Activated CD8-positive, alpha-beta memory T cell treated with anti-CD3 and anti-CD28 coated beads for 1 hour (primary cell): ENCODE data around the gene CALN1.
"Not testable (repeated sequence)": the region's sequence is repeated elsewhere in the genome, so short reads cannot be mapped to it uniquely, and the experiment has no call there.

Source experiments
- DNase-seq, 2 donors: peaks; one replicate each; pipeline ENCODE4 v3.0.0-alpha.2; 2020; ENCODE audit warnings: low read depth in 1 of 2; ENCODE audit errors: extremely low read depth in 1 of 2

The CALN1 gene

DNA sequence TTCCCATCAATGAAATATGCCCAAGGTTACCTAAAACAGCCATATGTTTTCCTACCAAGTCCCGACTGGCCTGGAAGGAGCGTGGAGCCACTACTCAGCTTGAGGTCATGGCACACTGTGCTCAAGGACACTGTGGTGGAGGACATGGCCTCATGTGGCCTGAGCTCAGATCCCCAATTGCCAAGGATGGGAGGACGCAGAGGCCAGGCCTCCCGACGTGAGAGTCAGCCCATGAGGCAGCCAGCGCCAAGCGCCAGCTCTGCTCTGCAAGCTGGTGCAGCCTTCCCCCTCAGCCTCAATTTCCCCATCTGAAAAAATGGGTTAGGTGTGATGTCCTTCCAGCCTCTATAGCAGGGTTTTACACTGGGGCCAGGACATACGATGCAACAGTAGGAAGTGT lies 302.6 kb downstream of the CALN1 start:
- DNase-seq, result no peak

DNA sequence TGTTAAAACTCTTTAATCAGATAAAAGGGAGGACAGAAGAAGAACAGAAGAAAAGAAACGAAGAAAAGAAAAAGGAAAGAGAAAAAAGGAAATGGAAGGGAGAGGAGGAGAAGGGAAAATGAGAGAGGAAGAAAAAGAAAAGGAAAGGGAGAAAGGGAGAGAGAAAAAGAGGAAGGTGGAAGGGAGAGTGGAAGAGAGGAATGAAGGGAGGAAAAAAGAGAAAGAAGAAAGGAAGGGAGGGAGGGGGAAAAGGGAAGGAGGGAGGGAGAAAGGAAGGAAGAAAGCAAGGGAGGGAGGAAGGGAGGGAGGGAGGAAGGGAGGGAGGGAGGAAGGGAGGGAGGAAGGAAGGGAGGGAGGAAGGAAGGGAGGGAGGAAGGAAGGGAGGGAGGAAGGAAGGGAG lies 305.7 kb downstream of the CALN1 start:
- DNase-seq, result no peak

DNA sequence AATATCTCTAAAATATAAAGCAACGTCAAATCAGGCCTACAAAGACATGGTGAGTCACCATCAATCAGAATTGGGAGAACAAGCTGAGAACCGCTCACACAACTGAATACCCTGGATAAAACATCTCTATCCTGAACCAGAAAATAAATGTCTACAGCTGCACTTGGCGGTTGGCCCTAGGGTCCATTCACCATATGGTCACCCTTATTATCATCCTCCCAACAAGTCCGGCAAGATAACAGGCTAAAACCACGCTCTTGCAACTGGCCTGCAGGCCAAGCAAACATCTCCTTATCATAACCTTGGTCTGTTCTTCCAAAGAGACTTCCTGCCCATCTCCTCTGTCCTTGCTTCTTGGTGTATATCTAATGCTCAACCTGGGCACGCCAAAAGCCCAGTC lies 310.7 kb downstream of the CALN1 start:
- DNase-seq, result no peak

DNA sequence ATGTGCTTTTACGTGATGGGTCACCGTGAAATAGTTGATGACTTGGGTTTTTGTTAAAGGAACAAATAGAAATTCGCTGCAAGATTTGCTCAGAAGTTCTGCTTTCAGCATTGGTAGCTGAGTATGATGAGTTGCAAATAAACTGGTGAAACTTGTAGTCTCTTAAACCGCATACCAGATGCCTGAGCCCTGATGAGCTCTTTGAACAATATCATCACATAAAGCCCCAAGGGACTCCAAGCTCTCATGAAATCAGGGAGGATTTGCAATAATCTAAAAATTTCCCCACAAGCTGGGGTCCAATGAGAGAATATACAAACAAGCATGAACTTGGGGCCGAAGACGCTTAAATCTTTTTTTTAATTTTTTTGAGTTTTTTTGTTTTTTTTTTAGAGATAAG lies 312.4 kb downstream of the CALN1 start:
- no peak for DNase-seq

DNA sequence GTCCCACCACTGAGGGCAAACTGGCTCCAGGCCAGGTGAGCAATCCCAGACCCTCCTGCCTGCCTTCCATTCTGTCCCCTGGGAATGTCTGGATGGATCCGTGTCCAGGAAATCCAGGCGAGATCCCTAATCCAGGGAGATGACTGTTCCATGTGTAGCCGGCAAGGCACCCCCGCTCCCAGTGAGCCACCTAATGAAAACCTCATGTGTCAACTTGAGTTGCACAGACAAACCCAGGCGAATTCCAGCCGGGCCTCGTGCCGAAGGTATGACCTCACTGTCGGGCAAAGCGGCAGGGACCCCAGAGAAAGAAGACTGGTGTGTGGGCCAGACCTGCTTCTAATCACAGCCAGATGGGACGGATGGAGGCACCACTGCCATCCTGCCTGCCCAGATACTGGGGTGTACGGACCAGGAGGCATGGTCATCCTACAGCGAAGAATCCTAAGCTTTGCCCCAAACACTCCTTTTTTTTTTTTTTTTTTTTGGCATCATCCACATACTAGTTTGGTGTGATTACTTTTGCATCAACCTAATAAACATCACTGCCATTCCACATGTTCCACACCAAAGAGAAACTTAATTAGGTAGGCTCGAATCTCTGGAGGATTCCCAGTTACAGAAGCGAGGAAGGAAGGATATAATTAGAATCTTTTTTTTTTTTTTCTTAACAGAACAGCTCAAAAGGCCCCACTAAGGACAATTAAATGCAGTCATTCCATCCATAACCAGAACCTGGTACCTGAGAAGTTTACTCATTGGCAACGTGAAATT lies 313.1 kb downstream of the CALN1 start:
- no peak for DNase-seq

DNA sequence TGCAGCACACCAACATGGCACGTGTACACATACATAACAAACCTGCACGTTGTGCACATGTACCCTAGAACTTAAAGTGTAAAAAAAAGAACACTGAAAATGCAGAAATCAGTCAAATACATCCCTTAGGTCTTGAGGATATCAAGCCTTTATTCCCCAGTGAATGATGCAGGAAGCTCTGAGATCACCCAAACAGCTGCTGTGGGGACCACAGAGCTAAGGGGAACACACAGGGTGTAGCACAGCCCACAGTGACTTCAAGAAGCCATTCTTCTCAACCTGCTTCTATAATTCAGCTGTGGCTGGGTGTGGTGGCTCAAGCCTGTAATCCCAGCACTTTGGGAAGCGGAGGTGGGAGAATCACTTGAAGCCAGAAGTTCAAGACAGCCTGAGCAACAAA lies 314.9 kb downstream of the CALN1 start:
- DNase-seq, result no peak

DNA sequence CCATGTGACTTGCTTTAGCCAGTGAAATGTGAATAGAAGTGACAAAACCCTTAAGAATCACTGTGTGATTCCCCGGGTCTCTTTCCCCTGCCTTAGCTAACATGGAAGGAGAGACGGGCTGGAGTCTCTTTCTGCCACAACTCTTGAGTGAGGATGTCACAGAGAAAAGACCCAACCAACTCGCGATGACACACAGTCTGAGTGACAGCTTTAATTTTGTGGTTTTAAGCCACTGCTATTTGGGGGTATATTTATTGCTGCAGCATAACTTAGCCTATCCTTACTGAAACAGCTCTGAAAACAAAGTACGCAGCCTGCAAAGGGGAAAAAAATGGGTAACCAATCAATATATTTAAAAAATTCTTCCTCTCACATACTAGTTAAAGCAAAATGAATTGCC lies 319.4 kb downstream of the CALN1 start:
- no peak for DNase-seq

DNA sequence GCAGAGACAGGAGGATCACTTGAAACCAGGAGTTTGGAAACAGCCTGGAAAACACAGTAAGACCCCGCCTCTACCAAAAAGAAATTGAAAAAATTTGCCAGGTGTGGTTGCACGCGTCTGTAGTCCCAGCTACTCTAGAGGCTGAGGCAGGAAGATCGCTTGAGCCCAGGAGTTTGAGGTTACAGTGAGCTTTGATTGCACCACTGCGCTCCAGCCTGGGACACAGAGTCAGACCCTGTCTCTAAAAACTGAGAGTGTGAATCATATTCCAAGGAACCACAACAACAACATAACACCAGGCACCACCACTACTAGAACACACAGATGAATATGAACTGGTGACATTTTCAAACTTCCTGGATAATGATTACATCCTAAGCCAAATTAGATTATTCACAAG lies 324.2 kb downstream of the CALN1 start:
- DNase-seq, result no peak

DNA sequence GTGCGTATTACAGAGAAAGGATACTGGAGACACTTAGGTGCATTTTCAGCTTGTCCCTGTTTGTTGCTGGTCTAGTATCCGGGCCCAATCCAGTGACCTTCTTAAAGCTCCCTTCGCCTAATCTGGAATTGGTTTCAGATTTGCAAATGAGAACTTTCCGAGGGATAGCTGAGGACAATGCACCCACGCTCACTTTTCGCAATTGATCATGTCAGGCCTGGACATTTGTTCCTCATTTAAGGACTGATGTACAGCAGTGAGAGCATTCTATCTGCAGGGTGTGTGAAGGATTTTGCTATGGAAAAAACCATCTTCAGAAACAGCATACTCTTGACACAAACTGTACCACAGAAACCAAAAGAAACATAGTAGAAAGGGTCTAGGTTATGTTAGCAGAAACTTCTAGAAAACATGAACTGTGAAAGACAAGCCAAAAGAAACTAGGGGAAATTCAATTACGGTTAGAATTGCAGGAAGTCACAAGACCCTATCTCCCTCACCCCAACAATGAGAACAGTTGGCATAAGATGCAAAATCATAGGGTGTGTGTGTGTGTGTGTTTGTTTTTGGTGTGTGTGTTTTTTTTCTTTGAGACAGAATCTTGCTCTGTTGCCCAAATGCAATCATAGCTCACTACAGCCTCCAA lies 331.1 kb downstream of the CALN1 start:
- DNase-seq, result no peak

DNA sequence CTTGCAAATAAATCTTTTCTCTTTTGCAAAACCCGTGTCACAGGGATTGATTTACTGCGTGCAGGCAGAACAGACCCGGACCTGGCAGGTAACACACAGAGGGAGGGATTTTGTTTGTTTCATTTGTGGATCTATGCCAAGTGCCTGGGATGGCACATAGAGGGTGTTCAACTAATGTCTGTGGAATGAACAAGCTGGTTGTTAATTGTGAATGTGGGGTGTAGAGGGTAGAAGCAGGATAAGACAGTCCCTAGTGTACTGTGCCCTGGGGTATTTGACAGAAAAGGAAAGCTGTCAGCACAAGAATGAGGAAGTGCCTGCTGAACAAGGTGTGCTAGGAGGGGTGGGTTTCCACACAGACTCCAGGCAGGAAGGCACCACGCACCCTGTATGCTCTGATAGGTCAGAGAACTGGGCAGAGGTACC lies 331.8 kb downstream of the CALN1 start:
- no peak for DNase-seq

DNA sequence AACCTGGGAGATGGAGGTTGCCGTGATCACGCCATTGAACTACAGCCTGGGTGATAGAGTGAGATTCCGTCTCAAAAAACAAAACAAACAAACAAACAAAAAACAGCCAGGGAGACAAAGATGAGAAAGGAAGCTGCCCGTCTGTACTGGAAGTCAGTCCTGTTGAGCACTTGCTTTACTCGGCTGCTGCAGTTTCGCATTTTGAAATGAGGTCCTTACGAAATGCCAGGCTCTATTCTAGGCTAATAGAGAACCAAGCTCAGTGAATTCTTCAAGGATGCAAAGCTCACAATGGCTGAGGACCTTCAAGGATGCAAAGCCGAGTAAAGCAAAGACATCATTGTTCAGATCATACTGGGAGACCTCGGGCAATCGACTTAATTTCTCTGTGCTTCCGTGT lies 333.3 kb downstream of the CALN1 start:
- DNase-seq, result no peak

DNA sequence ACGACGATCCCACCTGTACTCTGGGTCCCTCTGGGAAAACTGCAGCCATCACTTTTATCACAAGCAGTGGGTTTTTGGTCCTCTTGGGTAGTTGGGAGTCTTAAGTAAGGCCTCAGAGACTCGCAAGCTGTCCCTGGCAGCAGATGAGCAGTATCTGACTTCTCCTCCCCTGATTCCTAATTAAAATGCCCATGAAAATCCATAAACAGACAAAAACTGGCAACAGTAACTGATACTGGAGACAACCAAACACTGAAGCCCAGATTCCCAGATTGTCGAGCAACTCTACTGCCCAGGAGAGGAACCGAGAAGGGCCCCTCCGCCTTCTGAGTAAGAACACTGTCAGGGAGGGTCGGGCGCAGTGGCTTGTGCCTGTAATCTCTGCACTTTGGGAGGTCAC lies 333.8 kb downstream of the CALN1 start:
- DNase-seq, result no peak

DNA sequence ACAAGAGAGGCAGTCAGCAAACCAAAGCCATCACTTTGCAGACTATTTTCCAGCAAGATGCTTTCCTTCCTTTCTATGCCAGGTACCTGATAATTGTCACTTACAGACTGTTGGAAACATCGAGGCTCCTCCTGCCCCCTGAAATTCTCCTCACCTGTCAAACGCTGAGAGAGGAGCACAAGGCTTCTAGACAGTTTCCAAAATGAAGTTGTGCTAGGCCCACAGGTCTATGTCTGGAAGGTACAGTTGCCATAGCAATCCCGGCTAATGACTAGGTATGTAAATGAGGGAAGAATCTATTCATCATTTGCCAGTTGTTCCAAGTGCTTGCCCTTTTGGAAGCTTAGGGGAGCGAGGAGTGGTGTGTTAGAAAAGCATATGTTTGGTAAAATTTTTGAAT lies 334.4 kb downstream of the CALN1 start:
- no peak for DNase-seq

DNA sequence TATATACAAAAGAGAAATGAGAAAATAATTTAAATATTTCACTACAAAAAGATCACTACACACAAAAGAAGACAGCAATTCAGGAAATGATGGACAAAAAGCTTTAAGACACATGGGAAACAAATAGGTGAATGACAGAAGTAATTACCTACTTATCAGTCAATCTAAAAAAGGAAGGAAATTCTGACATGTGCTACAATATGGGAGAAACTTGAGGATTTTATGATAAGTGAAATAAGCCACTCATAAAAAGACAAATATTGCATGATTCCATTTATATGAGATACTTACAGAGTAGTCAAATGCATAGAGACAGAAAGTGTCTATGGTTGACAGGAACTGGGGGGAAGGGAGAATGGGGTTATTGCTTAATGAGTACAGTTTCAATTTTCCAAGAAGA lies 339.2 kb downstream of the CALN1 start:
- DNase-seq, result no peak

DNA sequence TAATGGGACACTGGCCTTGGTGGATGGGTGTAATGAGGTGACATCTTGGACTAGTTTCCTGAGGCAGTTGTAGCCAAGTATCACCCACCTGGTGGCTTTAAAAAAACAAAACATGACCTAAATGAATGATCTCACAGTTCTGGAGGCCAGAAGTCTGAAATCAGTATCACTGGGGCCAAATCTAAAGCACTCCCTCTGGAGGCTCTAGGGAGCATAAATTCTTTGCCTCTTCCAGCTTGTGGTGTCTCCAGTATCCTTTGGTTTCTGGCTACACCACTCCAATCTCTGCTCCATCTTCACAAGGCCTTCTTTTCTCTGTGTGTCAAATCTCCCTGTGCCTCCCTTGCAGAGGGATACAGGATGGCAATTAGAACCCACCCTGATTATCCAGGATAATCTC lies 342.9 kb downstream of the CALN1 start:
- DNase-seq, result no peak

DNA sequence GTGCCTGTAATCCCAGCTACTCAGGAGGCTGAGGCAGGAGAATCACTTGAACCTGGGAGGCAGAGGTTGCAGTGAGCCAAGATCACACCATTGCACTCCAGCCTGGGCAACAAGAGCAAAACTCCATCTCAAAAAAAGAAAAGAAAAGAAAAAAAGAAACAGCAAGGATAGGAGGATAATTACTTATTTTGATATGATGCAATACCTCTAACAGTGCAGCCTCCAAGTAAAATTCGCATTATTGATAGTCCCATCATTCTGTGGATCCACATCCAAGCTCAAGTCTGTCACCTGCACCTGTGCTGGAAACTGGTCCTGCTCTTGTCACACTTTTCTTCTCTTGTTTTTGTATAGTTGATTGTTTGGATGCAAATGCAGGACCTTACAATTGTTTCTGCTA lies 346.4 kb downstream of the CALN1 start:
- not testable (repeated sequence) for DNase-seq

DNA sequence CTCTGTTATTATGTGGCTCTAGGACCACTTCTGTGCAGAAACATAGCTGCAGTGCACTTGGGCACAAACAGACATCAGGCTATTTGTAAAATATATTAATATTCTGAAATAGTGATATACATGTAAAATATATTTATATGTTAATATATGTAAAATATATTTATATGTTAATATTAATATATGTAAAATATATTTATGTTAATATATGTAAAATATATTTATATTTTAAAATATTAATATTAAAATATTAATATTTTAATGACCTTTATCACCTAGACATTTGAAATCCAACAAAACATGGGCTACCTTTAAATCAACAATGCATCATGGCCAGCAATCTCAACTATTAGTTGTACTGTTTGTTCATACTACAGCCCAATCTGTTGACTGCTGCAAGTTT lies 347.2 kb downstream of the CALN1 start:
- DNase-seq, result no peak

DNA sequence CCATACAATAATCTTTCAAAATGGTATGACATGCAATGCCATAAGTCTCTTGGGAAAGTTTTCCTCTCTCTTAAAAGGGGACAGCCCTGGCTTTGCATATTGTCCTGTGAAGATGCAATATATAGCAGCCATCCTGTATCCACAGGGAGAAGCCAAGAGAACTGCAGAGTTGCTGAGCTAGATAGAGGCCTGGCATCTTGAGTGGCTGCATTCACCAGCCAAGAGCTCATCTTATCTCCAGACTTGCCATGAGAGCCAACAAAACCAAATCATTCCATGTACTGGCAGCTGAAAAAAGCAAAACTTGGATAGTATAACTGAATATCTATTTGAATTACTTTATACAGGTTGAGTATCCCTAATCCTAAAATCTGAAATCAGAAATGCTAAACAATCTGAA lies 348.8 kb downstream of the CALN1 start:
- no peak for DNase-seq

DNA sequence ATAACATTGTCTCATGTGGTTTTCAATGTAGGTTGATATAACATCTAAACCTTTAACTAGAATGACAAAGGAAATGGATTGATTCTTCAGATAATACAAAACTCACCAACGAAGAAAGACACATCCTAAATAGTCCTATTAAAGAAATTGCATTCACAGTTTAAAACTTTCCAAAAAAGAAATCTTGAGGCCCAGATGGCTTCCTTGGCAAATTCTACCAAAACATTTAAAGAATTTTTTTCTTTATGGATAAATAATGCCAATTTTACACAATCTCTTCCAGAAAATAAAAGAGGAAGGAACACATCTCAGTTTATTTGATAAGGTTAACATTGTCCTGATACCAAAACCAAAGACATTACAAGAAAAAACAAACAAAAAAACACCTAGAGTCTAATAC lies 349.5 kb downstream of the CALN1 start:
- DNase-seq, result no peak

DNA sequence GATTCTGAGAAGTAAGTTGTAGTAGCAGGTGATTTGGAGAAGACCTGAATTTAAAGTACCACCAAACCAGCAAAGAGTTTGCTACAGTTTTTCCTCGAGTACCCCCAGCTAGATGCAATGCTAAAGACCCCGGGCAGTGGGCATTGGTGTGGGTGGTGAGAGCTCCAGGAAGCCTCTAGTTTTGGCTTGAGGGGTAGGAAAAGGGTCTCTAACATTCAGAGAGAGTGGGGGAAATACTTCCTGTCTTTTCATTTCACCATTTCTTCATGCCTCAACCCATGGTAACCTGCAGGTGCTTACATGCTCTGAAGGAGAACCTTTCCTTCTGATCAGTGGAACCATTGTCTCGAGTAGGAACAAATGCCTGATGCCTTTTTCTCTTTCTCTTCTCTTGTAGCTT lies 352.2 kb downstream of the CALN1 start:
- DNase-seq, result no peak

DNA sequence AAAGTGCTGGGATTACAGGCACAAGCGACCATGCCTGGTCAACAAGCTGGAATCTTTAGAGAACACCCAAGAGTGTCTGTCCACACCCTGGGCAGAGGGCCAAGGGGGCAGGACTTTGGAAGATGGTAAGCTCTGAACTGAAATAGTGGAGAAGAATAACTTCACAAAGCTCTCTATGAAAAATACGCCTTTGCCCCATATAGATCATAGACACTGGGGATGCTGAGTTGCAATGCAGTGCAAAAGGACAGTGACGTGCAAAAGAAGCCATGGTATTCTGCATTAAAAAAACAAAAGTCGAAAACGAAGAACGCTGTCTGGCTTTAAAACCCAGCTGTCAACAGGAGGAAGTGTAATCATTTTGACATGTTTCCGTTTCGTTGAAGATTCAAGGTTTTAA lies 353.6 kb downstream of the CALN1 start:
- DNase-seq, result no peak

DNA sequence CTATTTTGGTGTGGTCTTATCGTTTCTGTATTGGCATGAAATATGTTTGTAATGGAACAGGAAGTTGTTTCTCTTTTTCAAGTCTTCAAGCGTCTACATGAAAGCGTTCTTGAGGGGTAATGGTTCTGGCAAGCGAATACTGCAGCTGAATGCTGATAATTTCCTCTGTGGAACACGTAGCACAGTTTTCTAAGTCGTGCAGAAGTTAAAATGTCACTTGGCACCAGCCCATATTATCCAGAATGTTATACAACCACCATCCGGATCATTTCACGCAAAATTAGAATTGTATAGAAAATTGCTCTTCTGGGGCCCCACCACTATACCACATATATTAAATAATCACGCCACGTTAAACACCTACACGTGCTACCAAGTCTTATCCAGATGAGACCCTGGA lies 354.3 kb downstream of the CALN1 start:
- DNase-seq, result no peak

DNA sequence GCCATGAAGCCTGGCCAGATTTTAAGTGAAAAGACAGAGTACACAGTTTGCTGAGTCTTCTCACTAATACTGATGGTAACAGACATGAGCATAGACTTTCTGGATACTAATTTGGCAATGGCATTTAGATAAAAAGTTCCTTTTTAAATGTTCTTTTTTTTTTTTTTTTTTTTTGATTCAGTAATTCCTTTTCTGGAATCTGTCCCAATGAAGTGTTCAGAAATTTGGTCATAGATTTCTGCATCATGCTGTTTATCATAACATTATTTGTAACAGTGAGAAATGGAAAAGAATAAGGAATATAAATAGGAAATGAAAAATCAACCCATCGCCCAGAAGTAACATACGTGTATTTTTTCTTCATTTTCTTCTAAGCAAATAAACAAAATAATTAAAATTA lies 354.9 kb downstream of the CALN1 start:
- DNase-seq, result no peak
